Measurements from ENCODE around the gene OR2T35.
"Not testable (repeated sequence)": the region's sequence is repeated elsewhere in the genome, so short reads cannot be mapped to it uniquely, and the experiment has no call there.

OR2T35 gene

DNA sequence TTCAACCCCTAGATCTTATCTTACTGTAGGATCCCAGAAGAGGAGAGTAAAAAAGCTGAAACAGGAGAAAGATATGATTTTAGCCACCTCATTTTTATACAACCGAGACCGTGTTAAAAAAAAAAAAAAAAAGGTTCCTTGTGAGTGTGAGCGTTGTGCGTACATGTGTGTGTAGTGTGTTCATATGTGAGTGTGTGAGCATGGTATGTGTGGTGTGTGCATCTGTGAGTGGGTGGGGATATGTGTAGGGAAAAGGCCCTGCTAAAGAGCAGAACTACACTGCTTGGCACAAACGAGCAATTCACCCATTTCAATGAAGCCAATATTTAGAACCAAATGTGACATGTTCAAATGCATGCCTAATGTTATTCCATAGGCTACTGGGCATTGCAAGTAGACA lies 3.5 kb downstream of the OR2T35 start:
- not testable (repeated sequence) for H3K4me3 ChIP-seq (ENCODE audit: low read depth, low read length)

DNA sequence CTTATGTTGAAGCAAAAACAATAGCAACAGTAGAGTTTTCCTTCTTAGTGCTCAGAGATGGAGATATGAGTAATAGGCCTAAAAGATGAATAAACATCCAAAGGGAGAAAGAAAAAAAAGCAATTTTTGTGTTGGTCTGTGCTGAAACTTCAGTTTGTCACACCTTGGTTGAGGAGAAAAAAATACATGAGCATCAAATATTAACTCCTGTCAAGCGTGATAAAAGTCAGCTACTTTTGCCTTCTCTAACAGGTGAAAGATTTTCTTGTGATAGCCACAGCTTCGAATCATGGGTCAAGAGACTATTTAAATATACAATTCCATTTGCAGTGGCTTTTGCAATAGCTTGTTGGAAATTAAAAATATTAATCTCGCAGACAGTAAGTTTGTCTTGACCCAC lies 4.2 kb downstream of the OR2T35 start:
- not testable (repeated sequence) for H3K4me3 ChIP-seq (ENCODE audit: low read depth, low read length)

DNA sequence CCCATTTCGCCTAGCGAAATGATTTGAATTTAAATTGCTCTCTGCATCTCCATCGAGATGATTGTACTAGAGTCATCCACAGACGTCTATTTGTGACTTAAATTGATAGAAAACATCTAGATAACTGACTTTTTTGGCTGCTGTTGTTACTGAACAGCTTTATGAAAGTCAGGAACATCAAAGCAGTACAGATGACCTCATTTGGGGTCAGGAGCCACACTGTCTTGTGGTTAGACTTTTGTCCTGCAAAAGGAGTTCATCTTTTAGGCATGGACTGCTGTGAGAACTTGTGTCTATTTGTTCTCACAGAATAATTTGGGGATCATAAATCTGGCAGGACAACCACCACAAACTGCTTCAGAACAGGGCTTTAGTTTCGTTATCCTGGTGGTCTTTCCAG lies 5.4 kb downstream of the OR2T35 start:
- H3K4me3 ChIP-seq (ENCODE audit: low read depth, low read length) = not testable (repeated sequence)

DNA sequence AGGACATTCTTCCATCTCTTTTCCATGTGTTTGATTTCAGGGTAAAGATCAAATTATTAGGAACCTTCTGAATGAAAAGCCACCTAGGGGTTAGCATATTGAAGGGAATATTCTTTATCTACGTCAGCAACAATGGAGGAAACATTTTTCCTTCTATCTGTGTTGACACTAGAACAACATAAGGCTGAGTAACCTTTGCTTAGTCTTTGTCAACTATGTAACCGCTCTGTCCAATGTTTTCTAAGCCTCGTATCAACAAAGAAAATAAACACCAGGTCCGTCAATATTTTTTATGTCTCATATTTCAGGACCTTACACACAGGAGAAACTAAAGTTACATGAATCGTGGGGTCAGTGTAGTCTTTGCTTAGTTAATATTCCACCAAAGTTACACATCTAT lies 8.5 kb downstream of the OR2T35 start:
- not testable (repeated sequence) for H3K4me3 ChIP-seq (ENCODE audit: low read depth, low read length)

DNA sequence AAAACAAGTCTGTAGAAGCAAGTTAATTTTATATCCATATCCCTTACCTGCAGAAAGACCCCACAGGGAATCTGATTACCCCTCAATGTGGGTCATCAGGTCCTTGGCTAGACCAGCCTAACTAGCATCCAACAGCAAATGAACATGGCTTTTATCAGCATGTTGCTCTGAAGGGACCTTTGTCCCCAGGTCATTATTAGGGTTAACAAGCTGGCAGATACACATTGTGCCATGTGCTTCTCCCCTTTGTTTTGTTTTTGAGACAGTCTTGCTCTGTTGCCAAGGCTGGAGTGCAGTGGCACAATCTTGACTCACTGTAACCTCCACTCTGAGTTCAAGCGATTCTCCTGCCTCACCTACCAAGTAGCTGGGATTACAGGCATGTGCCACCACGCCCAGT lies 10.1 kb downstream of the OR2T35 start, which contains the start of gene OR2T11:
Gene OR2T11 (minus strand): TSS at position 101 of the 400 bp plus-strand sequence. CDS start 7,963 bp downstream, outside the sequence.
- not testable (repeated sequence) for H3K4me3 ChIP-seq (ENCODE audit: low read depth, low read length)

DNA sequence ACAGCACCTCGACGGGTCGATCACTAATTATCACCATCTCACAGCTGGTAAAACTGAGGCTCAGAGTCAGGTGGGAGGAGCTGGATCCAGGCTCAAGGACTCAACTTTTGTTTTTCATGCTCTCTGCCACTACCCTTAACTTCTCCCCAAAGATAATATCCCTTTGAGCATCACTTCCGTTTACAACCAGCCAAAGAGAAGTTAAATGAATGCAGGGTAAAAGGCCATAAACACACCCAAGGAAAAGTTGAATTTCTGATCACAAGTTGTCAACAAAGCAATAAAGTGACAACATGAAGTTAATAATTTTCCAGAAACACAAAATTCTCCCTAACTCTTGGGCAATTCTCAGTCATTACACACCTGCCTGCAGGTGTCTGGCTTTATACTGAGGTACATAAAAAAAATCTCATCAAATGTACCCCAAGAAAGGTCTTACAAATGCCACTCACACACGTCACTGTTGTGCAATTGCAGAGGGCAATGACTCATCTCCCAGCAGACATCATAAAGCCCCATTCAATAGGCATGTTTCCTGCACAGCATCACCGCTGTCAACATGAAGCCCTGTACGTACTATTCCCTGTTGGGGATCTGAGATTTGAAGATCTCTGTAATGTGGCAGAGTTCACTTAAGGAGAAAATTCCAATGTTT lies 13.6 kb downstream of the OR2T35 start:
- TF ChIP-seq, protein P1, sequence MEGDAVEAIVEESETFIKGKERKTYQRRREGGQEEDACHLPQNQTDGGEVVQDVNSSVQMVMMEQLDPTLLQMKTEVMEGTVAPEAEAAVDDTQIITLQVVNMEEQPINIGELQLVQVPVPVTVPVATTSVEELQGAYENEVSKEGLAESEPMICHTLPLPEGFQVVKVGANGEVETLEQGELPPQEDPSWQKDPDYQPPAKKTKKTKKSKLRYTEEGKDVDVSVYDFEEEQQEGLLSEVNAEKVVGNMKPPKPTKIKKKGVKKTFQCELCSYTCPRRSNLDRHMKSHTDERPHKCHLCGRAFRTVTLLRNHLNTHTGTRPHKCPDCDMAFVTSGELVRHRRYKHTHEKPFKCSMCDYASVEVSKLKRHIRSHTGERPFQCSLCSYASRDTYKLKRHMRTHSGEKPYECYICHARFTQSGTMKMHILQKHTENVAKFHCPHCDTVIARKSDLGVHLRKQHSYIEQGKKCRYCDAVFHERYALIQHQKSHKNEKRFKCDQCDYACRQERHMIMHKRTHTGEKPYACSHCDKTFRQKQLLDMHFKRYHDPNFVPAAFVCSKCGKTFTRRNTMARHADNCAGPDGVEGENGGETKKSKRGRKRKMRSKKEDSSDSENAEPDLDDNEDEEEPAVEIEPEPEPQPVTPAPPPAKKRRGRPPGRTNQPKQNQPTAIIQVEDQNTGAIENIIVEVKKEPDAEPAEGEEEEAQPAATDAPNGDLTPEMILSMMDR (IDR thresholded peaks at IDR 0.05; ENCODE audit: borderline replicate concordance, insufficient read depth, low read depth, low read length) = no peak
- no peak overlapping the region for H3K4me3 ChIP-seq (ENCODE audit: low read depth, low read length)

DNA sequence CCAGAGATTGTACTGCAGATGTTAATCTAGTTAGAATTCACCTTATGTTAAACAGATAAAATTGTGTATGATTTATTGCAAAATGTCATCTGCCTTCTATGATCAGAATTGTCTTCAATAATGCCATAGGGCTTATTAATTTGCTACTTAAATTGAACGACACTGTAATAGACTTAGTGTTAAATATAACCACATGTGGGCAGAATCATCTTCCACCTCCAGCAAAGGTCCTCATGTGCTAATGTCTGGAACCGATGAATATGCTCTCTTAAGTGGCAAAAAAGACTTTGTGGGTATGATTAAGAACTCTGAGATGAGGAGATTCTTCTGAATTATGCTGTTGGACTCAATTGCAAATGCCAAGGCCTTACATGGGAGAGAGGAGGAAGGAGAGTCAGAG lies 14.5 kb downstream of the OR2T35 start:
- no peak overlapping the region for H3K4me3 ChIP-seq (ENCODE audit: low read depth, low read length)
- TF ChIP-seq, protein P1 (IDR thresholded peaks at IDR 0.05; ENCODE audit: borderline replicate concordance, insufficient read depth, low read depth, low read length) = no peak

DNA sequence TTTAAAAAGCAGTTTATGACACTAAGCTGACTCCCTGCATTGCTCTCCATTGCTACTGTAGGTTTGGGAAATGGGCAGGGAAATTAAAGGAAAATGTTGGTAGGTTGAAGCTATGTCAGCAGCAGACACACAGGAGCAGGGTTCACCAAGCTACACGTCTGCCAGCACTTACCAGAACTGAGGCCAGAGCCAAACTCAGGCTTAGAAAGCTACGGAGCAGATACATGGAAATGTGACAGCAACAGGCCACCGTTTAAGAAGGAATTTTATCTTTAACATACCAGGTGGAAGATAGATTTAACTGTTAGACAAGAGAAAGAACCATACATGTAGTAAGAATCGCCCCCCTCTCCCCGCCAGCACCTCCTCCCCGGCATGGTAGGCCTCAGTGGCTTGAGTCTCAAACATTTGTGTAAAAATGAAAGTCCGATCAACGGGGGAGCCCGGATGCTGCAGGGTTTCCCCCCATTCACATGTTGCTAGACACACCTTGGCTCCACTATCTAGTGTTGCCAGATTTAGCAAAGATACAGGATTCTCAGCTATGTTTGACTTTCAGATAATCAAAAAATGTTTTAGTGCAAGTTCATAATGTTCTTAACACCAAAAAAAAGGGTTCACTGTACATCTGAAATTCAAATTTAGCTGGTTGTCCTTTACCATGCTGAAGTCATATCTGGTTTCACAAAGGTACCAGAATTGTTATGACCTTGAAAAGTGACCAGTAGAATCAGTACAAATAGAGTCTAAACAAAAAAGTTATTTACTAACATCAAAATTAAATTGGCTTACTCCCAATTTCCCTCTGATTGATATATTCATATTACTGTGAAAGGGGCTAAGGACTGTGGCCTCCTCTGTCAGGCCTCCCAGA lies 16.9 kb downstream of the OR2T35 start:
- TF ChIP-seq, protein P1 (IDR thresholded peaks at IDR 0.05; ENCODE audit: borderline replicate concordance, insufficient read depth, low read depth, low read length) = no peak
- H3K4me3 ChIP-seq (ENCODE audit: low read depth, low read length) = no peak overlapping the region

DNA sequence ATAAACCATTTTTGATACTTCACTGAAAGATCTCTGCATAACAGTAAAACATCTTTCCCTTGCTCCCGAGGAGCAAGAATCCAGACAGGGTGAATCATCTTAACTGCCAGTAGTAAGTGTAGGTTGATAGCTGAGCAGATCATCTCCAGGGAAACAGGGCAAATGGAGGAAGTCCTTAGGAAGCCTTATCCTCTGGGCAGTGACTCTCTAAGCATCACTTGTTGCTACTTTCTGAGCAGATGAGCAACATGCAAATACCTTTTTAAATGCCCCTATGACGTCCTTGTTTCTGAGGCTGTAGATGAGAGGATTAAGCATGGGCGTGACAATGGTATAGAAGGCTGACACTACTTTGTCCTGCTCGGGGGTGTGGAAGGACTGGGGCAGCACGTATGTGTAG lies 19.1 kb downstream of the OR2T35 start:
- H3K4me3 ChIP-seq (ENCODE audit: low read depth, low read length) = no peak overlapping the region
- TF ChIP-seq, protein P1 (IDR thresholded peaks at IDR 0.05; ENCODE audit: borderline replicate concordance, insufficient read depth, low read depth, low read length) = no peak

DNA sequence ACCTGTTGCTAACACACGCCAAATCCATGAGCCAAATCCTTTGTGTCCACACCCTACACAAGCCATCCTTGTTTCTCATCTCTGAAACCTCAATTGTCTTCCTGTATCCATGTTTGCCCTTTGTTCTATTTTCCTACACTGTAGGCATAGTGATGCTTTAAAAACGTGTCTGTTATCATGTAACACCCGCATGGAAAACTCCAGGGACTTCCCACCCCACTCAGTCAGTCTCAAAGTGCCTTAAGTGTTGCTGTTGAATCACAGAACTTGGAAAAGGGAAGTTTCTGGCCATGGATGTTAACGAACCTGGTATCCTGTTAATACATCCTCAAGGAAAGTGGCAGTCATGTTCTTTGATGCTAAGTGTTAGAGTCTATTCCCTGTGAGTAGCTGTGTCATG lies 19.9 kb downstream of the OR2T35 start:
- H3K4me3 ChIP-seq (ENCODE audit: low read depth, low read length) = no peak overlapping the region
- TF ChIP-seq, protein P1 (IDR thresholded peaks at IDR 0.05; ENCODE audit: borderline replicate concordance, insufficient read depth, low read depth, low read length) = no peak
